ENCODE results near the gene CCDC28B.

CCDC28B gene

DNA sequence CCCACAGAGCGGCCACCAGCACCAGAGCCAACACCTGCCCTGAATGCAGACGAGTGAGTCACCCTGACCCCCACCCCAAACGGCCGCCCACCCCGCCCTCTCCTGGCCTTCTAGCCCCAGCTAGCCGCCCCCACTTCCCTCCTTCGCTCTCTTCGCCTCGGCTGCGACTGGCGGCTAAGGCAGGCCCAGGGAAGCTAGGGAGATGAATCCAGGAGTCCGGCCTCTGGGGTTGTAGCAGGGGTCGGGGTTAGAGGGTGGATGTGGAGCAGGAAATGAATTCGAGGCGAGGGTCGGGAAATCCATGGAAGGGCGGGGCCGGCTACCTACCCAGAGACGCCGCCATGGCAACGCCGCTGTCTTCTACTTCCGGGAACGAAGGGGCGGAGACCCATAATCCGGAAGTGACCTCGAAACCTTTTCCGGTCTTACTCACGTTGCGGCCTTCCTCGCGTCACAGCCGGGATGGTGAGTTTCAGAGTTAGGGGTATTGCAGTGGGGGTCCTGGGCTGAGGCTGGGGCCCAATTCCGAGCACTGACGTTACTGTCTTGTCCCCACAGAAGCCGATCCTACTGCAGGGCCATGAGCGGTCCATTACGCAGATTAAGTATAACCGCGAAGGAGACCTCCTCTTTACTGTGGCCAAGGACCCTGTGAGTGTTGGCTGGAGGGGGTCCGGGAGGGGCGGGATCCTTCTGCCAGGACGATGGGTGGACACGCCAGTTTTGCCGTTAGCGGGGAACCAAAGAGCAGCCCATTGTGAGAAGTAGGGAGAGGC lies 21.8 kb downstream of the CCDC28B start, which contains the start of the genes EIF3I and TMEM234:
Gene EIF3I, plus strand, starts transcription at position 428 of the 776 bp plus-strand sequence. Its CDS starts 35 bp downstream, at position 463.
Gene TMEM234, minus strand, starts transcription at position 374 of the 776 bp plus-strand sequence. Its CDS starts 31 bp downstream, at position 343.
- peak; percentile 92 for DNase-seq (ENCODE audit: low spot score)

DNA sequence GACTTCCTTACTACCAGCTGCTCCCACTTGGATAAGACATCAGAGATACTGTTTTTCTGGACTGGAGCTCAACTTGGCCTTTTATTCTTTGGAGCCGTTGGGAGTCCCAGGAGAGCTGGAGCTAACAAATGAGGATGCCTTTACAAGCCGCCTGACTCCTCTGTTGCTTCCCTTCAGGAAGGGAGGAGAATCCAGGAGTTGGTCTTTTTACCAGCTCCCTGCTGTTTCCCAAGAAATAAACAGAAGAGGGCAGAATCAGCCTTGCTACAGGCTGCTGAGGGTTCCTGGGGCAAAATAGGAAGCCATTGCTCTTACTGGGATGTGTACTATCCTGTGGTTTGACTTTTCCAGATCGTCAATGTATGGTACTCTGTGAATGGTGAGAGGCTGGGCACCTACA lies 23.3 kb downstream of the CCDC28B start:
- no peak for DNase-seq (ENCODE audit: low spot score)

DNA sequence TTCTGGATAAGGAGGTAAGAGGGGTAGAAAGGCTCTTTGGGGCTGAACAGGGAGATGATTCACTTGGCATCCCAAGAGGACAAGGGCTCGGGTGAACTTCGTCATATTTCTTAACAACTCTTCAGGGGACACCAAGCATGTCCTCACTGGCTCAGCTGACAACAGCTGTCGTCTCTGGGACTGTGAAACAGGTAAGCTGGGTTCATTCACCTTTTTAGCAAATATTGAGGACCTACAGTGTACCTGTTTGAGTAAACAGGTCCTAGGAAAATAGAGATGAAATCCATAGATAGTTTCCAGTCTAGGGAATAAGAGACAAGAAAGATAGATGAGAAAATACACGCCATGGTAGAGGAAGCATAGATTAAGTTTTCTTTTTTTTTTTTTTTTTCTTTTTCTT lies 23.9 kb downstream of the CCDC28B start:
- DNase-seq (ENCODE audit: low spot score), result no peak

DNA sequence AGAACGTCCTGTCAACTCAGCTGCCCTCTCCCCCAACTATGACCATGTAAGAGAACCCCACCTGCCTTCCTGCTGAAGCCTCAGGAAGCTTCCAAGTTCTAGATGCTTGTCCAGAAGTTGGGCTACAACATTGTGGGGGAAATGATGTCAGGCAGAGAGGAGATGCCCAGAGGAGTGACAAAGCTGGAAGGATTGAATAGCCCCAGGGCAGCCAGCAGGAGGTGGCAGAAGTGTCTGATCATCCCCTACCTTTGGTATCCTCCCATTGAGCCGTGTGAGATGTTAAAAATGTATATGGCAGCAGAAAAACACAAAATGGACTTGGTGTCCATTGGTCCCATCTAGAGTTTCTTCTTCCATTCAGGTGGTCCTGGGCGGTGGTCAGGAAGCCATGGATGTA lies 28.4 kb downstream of the CCDC28B start:
- no peak for DNase-seq (ENCODE audit: low spot score)

DNA sequence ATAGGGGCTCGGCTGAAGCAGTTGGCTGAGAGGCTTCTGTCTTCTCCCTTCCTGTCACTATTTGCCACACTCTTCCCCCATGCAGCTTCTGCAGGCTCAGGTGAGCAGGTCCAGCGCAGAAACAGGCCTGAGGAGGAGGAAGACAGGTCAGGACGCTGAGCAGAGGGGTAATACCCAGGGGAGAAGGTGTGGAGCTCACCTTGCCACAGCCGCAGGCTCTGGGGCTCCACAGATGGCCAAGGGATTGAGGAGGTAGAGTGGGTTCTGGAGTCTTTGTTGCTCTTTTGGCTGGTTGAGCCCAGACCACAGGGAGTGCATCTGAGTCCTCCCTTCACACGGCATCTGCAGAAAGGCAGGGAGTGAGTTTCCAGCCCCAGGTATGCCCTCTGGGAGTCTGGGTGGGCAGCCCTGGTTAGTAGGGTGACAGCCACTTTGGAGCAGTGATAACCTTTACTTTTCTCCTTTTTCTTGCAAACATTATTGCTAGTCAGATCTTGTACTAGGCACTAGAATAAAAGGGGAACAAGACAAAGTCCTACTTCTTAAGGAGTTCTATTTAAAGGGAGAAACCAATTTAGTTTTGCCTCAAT lies 31.5 kb downstream of the CCDC28B start:
- no peak for DNase-seq (ENCODE audit: low spot score)

DNA sequence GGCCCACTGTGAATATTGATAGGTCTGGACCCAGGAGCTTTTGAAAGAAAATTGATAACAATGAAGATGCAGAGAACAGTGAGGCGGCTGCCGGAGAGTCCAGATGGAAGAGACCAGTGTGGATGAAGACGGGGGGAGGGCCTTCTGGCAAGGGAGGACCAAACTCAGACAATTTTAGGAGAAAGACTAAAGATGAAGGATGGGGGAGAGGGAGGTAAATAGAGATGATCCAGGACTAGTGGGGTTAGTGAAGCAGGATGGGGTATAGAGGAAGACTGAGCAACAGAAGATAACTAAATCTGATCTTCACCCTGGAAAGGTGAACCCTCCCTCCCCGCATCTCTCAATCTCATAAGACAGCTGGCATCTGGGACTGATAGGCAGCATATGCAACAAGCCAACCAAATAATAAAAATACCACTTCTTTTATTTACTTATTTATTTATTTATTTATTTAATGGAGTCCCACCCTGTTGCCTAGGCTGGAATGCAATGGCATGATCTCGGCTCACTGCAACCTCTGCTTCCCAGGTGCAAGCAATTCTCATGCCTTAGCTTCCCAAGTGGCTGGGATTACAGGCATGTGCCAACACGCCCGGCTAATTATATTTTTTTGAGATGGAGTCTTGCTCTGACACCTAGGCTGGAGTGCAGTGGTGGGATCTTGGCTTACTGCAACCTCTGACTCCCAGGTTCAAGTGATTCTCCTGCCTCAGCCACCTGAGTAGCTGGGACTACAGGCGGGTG lies 32.3 kb downstream of the CCDC28B start:
- DNase-seq (ENCODE audit: low spot score), result no peak

DNA sequence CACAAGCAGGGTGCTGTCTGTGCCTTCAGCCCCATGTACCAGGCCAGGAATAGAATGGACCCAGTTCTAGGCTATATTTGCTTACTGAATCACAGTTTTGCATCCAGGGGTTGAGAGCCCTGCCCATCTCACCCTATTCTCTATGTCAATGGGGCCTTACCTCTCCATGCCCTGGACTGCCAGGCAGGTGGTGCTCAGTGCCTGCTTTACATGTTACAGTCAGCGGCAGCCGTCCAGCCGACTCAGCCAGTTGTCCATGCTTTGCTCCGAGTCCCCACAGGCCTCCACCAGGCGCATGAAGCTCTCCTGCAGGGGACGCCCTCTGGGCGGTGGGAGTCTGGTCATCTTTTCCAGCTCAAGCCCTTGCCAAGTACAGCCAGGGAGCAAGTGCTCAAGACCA lies 34.4 kb downstream of the CCDC28B start:
- DNase-seq (ENCODE audit: low spot score), result no peak

DNA sequence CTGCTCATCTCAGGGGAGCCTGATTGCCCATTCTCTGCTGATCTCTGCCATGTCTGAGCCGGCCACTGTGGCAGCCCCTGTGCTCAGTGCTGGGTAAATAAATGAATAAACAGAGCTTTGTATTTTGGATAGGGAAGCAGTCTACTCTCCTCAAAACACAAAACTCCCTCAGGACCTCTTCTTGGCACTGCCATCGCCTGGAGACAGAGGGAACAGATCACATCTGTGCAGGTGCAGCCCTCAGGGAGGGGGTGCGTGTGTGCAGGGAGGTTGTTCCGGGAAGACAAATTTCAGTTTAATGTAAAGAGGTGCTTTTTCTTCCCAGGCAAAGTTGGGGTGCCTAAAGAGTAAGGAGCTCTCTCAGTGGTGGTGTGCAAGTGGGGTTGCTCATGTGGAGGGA lies 38.9 kb downstream of the CCDC28B start:
- DNase-seq (ENCODE audit: low spot score), result no peak

DNA sequence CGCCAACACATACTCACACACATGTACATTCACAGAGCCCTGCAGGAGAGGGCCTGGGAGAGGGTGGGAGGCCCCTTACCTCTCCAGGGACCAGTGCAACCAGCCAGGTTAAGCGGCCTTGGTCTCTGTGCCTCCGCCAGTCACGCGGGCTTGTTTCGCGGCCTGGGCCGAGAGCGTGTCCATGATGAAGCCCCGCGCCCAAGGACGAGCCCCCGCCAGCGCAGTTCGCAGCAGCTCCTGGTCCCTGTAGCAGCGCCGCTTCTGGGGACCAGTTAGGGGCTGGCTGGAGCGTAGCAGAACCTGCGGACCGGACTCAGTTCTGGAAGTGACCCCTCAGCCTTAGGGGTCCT lies 39.4 kb downstream of the CCDC28B start:
- DNase-seq (ENCODE audit: low spot score), result no peak

DNA sequence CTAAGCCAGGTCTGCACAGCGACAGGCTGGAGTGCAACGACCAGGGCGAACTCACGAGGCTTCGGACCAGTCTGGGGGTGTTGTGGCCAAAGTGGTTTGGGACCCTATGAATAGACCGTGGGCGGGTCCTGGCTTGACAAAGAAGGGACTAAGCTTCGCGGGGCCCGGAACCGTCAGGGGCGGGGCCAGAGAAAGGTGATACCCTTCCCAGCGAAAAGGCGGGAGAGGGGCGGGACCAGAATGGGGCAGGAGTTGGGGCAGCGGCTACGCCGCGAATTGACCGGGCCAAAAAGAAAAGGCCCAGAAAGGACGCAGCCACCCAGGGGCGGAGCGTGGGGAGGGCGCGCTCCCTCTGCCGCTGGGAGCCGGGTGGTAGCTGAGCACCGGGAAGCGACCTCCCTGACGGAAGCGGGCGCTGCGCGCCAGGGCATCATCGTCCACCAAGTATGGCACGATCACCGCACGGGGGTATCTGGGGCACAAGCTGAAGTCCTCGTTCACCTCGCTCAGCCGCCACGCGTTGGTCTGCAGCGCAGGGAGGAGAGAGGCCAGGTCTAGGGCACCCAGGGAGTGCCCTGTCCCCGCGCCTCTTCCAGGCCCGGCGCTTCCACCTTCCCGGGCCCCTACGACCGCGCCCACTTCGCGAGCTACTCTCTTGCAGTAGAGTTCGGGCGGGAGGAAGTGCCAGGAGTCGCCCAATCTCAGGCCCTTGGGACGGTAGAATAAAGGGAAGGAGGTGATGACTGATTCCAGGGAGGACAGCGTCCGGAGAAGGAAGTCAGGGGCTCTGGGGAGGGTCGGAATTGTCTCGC lies 40.0 kb downstream of the CCDC28B start:
- peak; percentile 78 for DNase-seq (ENCODE audit: low spot score)

DNA sequence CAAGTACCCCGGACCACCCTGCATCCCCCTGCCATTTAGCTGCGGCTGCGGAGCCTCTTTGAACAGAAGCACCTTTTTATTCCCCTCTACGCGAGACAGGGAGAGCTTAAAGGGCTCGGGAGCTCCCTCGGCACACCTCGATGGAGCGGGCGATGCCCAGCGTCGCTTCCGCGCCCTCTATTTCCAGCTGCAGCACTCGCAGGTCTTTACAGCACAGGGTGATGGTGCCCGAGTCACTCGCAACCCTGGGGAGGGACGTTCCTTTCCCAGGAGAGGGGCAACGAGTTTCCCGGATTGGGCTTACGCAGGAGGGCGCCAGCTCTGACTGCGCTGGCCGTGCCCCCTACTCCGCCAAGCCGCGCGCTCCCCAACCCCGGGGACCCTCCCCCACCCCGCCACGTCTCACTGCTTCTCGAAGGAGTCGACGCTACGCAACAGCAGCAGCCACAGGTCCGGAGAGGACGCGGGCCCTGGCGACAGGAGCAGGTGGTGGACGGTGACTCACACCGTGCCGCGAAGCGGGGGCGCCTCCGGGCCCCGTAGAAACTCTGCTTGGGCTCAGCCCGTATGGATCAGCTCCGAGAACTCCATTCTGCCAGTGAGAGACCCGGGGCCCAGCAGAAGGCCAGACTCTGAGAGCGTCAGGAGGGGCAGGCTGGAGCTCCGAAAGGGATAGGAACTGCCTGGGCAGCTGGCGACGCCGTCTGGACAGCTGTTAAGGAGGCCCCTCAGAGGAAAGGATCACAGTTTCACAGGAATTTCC lies 40.8 kb downstream of the CCDC28B start:
- DNase-seq (ENCODE audit: low spot score), result peak; percentile 63

DNA sequence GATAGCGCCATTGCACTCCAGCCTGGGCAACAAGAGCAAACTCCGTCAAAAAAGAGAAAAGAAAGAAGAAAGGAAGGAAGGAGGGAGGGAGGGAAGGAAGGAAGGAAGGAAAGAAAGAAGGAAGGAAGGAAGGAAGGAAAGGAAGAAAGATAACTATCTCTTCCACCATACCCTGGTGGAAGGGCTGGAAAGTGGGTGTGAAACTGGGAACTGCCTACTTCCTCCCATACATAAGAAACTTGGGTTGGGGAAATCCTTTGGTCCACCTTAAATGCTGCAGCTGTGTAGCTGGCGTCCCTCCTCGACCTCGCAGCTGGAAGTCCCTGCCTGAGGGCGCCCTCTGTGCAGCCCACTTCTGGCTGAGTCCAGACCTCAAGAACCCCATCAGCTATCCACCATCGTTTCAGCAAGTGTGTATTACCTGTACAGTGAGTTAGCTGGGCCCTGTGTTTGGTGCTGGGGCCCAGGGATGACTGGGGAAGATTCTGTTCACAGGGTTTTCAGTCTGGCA lies 42.0 kb downstream of the CCDC28B start:
- peak; percentile 15 for DNase-seq (ENCODE audit: low spot score)

DNA sequence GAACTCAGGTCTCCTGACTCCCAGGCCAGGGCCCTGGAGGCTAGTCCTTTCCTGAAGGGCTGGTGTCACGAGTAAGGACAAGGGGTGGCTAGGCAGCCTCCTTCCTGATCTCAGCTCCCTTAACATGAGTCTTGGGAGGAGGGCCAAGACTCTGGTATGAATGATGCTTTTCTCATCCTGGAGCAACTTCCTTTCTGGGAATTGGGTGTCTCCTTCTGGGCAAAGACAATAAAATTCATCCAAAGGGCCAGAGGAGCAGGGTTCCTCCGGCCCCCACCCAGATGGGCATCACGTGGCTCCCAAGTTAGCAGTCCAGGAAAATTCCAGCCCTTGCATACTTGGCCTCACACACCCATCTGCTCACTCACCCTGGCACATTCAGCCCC lies 46.5 kb downstream of the CCDC28B start, which contains the start of gene FAM167B:
Gene FAM167B, plus strand, starts transcription at position 335 of the 386 bp plus-strand sequence. CDS start 200 bp downstream, outside the sequence.
- DNase-seq (ENCODE audit: low spot score), result peak; percentile 75

DNA sequence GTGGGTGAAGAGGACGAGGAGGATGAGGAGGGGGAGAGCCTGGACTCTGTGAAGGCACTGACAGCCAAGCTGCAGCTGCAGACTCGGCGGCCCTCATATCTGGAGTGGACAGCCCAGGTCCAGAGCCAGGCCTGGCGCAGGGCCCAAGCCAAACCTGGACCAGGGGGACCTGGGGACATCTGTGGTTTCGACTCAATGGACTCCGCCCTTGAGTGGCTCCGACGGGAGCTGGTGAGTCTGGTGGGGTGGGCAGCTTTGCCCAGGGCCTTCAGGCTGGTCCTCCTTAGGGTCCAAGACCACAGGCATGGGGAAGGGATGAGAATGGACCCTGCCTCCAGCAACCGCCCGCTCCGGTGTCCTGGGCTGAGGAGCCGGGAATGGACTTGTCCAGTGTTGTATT lies 47.1 kb downstream of the CCDC28B start:
- peak; percentile 7 for DNase-seq (ENCODE audit: low spot score)

DNA sequence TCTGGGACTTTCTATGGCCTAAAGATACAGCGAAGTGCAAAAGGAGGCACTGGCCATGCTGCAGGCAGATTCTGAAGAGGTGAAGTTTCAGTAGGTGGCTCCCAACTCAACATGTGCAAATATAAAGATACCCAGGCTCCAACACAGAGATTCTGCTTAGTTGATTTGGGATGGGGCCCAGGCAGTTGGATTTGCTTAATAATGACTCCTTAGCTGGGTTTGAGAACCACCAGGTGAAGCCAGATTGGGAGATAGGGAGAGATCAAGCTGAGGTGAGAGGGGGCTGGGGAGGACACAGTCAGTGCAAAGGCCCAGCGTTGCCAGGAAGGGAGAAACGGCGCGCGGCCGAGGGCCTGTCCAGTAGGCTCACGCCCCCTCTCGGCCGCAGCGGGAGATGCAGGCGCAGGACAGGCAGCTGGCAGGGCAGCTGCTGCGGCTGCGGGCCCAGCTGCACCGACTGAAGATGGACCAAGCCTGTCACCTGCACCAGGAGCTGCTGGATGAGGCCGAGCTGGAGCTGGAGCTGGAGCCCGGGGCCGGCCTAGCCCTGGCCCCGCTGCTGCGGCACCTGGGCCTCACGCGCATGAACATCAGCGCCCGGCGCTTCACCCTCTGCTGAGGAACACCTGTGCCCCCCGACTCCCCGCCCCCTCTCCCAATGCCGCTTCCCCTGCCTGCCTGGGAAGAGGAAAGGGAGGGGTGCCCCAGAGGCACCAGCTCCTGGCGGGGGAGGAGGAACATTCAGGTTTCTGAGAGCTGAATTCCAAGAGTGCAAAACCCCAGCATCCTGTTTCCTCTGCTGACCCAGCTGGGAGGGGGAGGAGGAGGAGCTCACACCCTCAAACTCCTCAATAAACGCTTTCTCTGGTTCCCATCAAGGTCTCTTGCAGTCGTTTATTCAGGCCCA lies 47.8 kb downstream of the CCDC28B start:
- peak; percentile 85 for DNase-seq (ENCODE audit: low spot score)

DNA sequence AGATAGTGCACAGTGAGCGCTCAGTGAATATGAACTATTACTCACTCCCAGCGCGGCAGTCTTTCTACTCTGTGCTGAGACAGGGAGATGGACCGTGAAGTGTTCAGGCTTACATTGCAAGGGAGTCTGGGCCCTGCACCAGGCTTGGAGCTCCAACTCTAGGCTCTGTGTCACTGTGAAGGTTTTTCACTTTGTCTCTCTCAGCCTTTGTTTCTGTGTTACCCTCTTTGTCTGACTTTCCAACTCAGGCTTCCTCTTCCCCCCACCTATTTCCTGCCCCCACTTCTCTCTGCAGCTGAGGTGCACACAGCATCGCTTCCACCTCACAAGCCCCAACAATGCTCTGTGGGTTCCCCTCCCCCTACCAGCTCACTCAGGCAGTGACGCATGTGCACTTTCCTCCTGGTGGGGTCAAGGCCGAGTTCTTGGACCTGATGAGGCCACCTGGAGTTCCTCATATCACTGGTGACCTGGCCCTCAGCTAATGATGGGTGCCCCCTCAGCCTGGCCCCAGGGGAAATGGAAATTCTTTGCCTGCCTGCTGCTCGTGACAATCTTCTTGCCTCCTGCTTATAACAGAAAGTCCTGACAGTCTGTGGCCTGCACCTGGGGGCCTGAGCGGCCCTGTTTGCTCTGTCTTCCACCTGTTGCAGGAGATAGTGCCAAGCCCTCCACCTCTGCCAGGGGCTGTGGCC lies 49.6 kb downstream of the CCDC28B start:
- no peak for DNase-seq (ENCODE audit: low spot score)

DNA sequence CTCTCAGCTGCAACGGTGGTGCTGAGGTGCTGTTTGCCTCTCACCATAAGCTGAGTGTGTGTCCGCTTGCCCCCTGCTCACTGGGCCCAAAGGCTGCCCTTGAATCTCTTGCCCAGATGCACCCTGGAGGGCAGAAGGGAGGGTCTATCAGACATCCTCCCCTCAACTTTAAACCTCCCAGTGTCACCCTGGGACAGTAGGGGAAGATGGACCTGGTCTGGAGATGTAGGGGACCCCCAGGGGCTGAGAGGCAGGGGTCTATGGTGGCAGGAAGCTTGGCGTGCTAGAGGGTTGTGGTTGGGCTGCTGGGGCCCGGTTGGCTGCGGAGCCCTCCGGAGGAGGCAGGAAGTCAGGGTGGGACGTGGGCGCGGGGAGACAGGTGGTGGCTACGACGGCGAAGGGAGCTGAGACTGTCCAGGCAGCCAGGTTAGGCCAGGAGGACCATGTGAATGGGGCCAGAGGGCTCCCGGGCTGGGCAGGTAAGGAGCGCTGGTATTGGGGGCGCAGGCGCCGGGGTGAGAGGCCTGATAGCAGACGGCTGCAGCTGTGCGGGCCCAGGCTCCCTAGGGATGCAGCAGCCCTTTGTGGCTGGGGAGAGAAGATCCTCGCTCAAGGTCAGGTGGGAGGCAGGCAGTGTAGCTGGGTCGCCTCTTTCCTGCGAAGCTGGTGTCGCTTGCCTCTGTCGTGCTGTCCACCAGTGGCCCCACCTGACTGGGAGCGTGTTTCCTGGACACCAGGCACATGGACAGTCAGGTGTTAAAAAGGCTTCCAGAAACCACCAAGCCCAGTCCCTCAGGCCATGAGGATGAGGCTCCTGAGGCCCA lies 50.7 kb downstream of the CCDC28B start, which contains the start of gene LCK:
Gene LCK, plus strand, starts transcription at position 373 of the 824 bp plus-strand sequence. CDS start 23,065 bp downstream, outside the sequence.
- no peak for DNase-seq (ENCODE audit: low spot score)

Data from AG08396 (cell line).